Measurements from ENCODE around the gene SCNN1B. TPM values are rescaled to one million over a fixed set of nuclear protein-coding genes. Genes with fewer than 3 reads are reported as not detected.

SCNN1B gene
- total RNA-seq, 1 donor from 2014 or later, result 16.1 TPM

DNA sequence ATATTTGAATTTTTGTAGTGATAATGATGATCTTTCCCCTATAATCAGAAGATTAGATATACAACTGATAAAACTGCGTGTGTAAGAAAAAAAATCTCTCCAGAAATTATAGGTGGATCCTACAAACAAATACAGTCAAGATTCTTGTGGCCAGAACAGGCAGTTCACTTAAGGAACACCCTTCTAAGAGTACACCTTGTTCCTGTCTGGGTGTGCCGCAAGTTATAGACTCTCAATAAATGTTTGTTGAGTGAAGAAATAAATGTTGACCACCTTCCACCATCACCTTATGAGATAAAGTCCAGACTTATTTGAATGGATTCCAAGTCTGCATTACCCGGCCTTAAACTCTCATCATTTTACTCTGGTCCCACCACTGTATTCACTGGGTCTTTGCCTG is 45.7 kb upstream of the SCNN1B start:
- intact Hi-C loops (cut with DNase I), result no loop called here
- no peaks in the 10 kb centered on the region for H3K36me3 ChIP-seq
- no peaks in the 10 kb centered on the region for H3K27me3 ChIP-seq
- no peak for DNase-seq (ENCODE audit: low spot score in 2 of 2)
- H3K4me1 ChIP-seq, result no peaks in the 10 kb centered on the region
- TF ChIP-seq, protein P1, sequence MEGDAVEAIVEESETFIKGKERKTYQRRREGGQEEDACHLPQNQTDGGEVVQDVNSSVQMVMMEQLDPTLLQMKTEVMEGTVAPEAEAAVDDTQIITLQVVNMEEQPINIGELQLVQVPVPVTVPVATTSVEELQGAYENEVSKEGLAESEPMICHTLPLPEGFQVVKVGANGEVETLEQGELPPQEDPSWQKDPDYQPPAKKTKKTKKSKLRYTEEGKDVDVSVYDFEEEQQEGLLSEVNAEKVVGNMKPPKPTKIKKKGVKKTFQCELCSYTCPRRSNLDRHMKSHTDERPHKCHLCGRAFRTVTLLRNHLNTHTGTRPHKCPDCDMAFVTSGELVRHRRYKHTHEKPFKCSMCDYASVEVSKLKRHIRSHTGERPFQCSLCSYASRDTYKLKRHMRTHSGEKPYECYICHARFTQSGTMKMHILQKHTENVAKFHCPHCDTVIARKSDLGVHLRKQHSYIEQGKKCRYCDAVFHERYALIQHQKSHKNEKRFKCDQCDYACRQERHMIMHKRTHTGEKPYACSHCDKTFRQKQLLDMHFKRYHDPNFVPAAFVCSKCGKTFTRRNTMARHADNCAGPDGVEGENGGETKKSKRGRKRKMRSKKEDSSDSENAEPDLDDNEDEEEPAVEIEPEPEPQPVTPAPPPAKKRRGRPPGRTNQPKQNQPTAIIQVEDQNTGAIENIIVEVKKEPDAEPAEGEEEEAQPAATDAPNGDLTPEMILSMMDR (IDR thresholded peaks at IDR 0.05), result no peak
- H3K9me3 ChIP-seq, result no peaks in the 10 kb centered on the region
- no peak overlapping the region for H3K4me3 ChIP-seq
- H3K27ac ChIP-seq, result no peak overlapping the region

DNA sequence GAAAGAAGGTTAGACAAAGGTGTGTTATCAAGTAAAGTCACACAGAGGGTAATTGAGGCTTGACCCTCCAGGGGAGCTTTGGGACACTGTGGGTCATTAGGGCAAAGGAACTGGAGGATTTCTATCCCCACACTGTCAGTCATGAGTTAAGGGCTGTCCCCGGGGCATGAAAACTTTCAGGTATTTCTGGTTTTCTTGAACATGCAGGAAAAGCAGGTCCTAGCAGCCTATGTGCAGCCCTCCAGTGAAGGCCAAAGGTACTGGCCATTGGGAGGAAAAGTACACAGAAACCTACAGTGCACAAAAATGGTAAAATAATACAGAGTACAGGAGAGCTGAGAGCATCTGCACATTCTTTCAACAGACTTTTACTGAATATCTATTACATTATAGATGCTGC is 44.4 kb upstream of the SCNN1B start:
- Histone ChIP-seq H3K4me1 (no peaks in the 10 kb centered on the region), H3K27ac (no peak overlapping the region), H3K27me3 (no peaks in the 10 kb centered on the region), H3K4me3 (no peak overlapping the region), H3K36me3 (no peaks in the 10 kb centered on the region), H3K9me3 (no peaks in the 10 kb centered on the region)
- intact Hi-C loops (cut with DNase I), result no loop called here
- no peak for DNase-seq (ENCODE audit: low spot score in 2 of 2)
- TF ChIP-seq, protein P1 (IDR thresholded peaks at IDR 0.05), result no peak

DNA sequence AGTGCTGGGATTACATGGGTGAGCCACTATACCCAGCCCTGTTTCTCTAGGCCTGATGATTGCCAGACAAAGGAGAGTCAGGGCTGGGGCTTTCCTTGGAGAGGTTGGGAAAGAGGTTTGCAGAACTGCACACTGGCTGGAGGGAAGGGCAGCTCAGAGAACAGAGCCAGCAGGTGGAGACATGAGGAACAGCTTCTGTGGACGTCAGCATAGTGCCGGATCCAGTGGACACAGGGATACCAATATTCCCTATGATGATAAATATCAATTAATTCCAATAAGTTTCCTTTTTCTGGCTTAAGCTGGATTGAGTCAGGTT is 43.2 kb upstream of the SCNN1B start:
- intact Hi-C loops (cut with DNase I), result no loop called here
- no peaks in the 10 kb centered on the region for H3K9me3 ChIP-seq

DNA sequence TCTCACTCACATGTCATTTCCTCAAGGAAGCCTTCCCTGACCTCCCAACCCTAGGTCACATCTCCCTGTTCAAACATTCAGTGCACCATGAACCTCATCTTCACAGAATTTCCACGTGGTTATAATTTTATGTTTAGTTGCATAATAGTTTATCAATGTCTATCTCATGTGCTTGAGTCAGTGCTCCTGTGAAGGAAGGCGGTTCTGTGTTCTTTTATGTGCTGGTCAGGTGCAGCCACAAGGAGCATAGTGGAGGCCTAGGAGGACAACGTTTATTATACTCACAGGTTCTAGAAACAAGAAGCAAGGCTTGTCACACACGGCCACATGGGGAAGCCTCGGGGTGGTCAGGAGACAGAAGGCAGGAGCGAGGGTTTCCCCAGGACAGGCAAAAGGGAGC is 34.5 kb upstream of the SCNN1B start:
- Histone ChIP-seq H3K9me3 (no peaks in the 10 kb centered on the region), H3K27me3 (no peaks in the 10 kb centered on the region), H3K27ac (no peak overlapping the region), H3K36me3 (no peaks in the 10 kb centered on the region), H3K4me3 (no peak overlapping the region), H3K4me1 (no peaks in the 10 kb centered on the region)
- TF ChIP-seq, protein P1 (IDR thresholded peaks at IDR 0.05), result no peak
- DNase-seq (ENCODE audit: low spot score in 2 of 2), result no peak
- intact Hi-C loops (cut with DNase I), result no loop called here

More for the DNA sequence above, 43.2 kb upstream of the SCNN1B start:
- TF ChIP-seq, protein P1 (IDR thresholded peaks at IDR 0.05), result no peak
- Histone ChIP-seq H3K27me3 (no peaks in the 10 kb centered on the region), H3K4me1 (no peaks in the 10 kb centered on the region), H3K36me3 (no peaks in the 10 kb centered on the region), H3K27ac (no peak overlapping the region), H3K4me3 (no peak overlapping the region)
- DNase-seq (ENCODE audit: low spot score in 2 of 2), result no peak

DNA sequence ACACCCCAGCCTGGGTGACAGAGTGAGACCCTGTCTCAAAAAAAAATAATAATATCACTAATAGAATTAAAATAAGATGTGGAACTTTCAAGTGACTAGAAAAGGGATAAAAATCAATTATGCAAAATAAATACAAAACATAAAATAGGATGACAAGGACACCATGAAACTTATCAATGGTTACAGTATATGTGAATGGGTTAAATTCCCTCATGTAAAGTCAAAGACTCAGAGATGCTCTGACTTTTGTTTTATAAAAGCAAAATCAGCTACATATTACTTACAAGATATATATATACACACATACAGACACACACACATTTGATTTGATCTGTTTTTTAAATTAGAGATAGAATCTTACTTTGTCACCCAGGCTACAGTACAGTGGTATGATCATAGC is 33.5 kb upstream of the SCNN1B start:
- no peak for DNase-seq (ENCODE audit: low spot score in 2 of 2)
- no peaks in the 10 kb centered on the region for H3K9me3 ChIP-seq
- H3K4me3 ChIP-seq, result no peak overlapping the region
- H3K27me3 ChIP-seq, result no peaks in the 10 kb centered on the region
- H3K4me1 ChIP-seq, result no peaks in the 10 kb centered on the region
- intact Hi-C loops (cut with DNase I), result no loop called here
- TF ChIP-seq, protein P1 (IDR thresholded peaks at IDR 0.05), result no peak
- H3K27ac ChIP-seq, result no peak overlapping the region
- H3K36me3 ChIP-seq, result no peaks in the 10 kb centered on the region

DNA sequence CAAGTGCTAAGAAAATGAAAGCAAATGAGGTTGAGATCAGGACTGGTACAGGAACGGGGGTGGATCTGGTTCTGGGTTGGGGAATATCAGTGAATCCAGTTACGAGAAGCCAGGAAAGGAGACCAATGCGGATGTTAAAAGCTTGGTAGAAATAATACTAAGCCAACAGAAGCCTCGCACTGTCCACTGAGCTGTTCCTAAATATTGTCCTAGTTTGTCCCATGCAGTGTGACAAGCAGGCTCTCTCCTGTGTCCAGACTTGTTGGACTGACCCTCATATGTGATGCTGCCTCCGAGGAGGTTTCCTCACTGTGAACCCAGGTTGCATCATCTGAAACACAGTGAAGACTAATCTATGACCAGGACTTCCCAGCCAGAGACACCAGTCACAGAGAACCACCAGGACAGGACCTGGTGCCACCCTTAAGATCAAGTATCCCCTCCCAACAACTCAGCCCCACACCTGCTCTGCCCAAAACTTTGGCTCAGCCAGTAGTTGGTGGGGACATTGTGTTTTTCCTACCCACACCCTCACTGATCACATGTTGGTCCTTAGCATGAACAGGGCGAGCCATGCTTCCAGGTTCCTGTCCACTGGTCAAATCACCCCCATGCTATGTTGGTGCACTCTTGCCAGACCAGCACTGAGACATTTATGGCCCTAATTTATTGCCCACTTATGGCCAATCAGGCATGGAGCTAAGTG is 32.7 kb upstream of the SCNN1B start:
- Histone ChIP-seq H3K9me3 (no peaks in the 10 kb centered on the region), H3K27ac (no peak overlapping the region), H3K4me3 (no peak overlapping the region), H3K36me3 (no peaks in the 10 kb centered on the region), H3K4me1 (no peaks in the 10 kb centered on the region), H3K27me3 (no peaks in the 10 kb centered on the region)
- intact Hi-C loops (cut with DNase I), result no loop called here
- no peak for DNase-seq (ENCODE audit: low spot score in 2 of 2)
- TF ChIP-seq, protein P1 (IDR thresholded peaks at IDR 0.05), result no peak
